ENCODE results near the gene VILL.
"Not testable (repeated sequence)": the region's sequence is repeated elsewhere in the genome, so short reads cannot be mapped to it uniquely, and the experiment has no call there.

The VILL gene

DNA sequence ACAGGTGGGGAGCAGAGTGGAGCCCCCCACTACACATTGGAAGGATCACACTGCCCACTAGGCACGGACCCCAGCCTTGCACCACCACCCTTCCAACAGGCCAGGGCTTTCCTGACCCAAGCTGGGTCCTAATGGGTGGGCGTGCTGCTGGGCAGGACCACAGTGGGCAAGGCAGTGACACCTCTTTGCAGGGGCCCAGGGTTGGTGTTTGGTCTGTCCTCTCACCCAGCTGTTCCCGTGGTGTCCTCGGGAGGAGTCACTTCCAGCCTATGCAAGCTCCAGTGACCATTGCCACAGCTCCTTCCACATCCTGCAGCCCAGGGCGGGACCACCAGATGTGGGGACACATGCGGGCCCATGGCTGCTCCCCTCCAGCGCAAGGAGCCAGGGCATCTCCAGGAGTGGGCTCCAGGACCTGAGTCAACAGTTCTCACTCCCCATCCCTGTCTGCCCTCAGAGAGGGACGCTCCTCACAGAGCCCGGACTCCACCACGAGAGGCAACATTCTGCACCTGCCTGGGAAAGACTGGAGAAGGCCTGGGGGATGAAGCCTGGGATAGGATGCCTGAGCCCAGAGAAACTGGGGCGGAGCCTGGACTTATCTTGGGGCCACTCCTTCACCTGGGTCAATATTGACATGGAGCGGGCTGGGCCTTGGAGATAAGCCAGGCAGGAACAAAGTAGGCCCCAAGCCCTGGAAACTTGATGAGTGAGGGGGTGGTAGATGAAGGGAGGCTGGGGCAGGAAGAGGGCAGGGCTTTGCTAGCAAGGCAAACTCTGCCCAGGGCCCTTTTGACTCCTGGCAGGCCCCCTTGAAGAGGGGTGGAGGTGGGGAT lies 3.9 kb upstream of the VILL start:
- DNase-seq (ENCODE audit: low spot score), result peak; percentile 69

DNA sequence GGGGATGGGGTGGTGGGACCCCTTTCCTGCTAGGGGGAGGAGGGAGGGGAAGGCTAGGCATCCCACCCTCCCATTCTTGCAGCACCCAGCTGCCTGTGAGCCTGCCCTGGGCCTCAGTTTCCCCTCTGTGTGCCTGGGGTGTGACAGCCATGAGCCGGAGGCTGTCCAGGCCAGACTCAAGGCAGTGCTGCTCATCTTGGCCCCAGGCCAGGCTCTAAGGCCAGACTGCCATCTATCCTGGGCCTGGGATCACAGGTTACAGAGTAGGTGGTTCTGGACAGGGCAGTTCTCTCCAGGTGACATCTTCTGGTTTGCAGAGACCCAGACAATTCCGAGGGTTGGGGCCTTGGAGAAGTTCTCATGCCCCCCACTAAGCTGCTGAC lies 3.3 kb upstream of the VILL start:
- no peak for DNase-seq (ENCODE audit: low spot score)

DNA sequence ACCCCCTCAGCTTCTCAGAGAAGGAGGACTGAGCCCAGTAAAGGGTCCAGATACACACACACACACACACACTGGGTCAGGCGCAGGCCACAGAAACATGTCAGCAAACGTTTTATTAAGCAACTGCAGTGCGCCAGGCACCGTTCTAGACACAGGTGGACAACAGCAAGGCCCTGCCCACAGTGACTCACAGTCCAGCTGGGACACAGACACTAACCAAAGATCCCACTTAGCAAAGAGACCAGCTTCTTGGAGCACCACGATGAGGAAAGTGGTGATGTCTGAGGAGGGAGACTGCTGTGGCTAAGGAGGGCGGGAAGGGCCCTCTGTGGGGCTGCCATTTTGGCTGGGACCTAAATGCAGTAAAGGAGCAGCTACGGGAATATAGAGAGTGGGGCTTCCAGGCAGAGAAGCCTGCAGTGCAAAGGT lies 2.8 kb upstream of the VILL start:
- no peak for DNase-seq (ENCODE audit: low spot score)

DNA sequence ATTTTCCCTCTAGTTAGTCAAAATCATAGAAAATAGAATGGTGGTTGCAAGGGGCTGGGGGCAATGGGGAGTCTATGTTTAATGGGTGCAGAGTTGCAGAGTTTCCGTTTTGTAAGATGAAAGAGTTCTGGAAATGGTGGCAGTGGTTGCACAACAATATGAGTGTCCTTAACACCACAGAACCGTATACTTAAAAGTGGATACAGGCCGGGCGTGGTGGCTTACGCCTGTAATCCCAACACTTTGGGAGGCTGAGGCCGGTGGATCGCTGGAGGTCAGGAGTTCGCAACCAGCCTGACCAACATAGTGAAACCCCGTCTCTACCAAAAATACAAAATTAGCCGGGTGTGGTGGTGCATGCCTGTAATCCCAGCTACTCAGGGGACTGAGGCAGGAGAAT lies 2.2 kb upstream of the VILL start:
- not testable (repeated sequence) for DNase-seq (ENCODE audit: low spot score)

DNA sequence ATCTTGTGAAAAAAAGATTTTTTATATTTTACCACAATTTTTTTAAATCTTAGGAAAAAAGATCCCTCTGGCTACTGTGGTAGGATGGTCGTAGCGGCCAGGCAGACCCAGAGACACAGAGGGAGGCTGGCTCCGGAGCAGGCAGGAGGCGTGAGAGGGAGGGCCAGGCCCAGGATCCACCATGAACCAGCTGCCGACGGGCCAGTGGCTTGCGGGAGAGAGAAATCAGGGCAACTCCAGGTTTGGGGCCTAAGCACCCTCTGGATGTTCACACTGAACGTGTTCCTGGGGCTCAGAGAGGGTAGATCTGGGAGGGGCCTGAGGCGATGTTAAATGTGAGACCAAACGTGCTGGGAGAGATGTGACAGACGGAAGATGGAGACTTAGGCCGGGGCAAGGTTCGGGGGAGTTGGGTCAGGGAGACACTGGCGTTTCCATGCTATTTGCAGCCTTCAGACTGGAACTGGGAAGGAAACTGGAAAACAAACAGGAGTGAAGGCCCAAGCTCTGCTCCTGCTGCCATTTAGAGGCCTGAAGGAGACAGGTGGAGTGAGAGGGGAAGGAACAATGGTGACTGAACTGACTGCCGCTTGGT lies 1.6 kb upstream of the VILL start:
- no peak for DNase-seq (ENCODE audit: low spot score)

DNA sequence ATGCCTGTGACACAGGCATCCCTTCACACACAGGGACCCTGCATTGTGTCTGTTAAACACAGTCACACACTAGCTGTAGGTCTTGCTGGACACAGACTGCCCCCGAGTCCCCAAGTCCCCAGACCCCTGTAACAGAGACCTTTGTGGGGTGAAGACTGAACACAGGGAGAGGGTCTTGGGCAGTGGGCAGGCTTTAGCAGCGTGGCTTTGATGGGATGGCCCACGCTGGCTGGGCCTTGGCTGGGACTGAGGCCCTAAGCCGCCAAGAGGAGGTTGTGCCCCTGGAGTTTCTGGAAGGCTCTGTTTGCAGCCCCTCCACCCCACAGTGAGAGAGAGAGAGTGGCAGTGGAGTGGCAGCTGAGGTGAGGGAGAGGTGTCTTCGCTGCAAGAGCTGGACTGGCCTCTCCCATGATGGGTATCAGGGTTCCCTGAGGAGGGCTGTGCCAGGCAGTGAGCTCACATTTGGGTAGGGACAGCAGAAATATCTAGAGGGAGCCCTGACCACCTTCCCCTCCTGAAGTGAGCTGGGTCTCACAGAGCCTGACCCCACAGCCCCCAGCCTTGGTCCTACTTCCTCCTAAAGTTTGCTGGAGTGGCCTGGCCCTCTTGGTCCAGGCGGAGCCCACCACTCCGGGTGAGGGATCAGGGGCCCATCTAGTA lies 635 bp upstream of the VILL start:
- no peak for DNase-seq (ENCODE audit: low spot score)

DNA sequence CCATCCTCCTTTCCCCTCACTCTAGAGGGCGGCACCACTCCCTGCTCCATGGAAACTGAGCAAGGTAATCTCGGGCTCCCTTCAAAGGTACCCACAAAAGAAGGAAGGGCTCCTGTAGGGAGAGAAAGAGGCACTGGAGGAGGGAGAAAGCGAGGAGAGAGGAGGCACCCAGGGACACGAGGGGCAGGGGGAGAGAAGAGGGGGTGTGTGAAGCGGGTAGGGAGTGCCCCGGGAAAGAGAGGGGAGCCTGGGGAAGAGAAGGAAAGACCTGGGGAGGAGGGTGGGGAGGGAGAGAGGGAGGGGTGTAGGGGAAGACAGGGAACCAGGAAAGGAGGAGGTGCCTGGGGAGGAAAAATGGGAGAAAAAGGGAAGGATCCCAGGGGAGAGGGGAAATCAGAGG lies 523 bp downstream of the VILL start:
- no peak for DNase-seq (ENCODE audit: low spot score)

DNA sequence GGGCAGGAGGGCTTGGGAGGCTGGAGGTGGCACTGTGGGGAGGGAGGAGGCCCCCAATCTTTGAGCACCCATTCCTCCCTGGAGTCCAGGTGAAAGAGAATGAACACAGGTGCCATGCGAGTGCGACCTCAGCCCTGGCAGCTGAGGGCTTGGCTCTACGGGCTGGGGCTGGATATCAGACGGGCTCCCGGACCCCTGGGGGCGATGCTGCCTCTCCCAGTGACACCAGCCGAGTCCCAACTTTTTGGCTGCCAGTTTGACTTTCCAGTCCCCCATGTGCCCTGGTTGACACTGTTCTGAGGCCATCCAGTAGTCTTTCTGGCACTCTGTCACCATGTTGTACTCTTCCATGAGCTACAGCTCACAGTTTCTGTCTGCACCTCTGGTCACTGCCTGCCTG lies 1.2 kb downstream of the VILL start:
- no peak for DNase-seq (ENCODE audit: low spot score)

DNA sequence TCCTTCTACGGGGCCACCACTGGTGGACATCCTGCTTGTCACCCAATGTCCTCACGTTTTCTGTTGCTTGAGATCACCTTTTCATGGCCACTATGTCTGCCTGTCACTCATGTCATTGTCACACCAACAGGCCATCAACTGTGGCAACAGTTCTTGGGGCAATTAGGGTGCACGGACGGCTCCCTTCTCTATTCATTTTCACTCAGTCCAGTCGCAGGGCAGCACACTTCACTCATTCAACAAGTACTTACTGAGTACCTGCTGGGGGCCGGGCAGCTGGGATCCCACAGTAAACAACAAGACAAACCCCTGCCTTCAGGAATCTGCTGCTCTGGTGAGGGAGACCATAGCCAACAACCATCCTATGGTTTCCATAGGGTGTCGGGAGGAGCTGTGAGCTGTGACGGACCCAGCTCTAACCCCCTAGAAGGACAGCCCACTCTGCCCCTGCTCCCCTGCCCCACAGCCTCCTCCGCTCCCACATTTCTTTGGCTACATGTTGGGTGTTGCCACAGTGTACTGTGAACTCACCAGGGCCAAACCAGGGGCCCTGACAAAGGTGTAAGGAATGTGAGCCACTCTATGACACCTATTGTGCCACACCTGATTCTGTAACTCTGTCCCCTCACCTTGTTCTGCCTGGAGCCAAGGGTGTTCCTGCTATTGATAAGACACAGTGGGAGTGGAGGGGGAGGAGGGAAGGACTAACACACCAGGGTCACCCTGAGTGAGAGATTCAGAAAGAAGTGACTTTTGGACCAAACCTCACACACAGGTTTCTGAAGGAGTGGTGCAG lies 1.9 kb downstream of the VILL start:
- DNase-seq (ENCODE audit: low spot score), result peak; percentile 71

DNA sequence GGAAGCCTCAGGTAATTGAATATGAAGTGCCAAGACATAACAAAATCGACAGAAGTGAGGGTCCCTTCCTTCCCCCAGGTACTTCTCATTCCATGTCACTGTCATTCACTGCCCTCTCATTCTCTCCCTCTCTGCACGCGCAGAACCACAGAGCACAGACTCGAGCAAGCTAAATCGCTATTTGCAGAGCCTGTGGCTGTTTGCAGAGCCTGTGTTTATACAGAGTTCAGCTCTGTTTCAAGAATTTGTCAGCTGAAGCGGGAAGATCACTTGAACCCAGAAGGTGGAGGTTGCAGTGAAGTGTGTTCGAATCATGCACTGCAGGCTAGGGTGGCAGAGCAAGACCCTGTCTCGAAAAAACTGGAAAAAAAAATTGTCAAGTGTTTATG lies 2.5 kb downstream of the VILL start:
- DNase-seq (ENCODE audit: low spot score), result no peak

DNA sequence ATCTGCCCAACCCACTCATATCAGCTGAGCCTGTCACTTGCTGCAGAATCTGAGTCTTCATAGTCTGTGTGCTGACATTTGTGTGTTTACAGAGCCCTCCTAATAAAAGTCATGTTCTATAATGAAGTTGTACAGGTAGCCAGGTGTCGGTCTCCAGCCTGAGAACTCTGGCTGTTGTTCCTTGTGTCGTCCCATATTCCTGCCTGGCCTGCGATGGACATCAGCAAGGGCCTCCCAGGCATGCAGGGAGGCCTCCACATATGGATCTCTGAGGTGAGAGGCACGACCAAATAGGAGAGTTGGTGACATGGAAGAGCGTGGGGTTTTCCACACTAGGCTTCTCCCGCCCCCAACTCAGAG lies 2.9 kb downstream of the VILL start:
- DNase-seq (ENCODE audit: low spot score), result no peak

DNA sequence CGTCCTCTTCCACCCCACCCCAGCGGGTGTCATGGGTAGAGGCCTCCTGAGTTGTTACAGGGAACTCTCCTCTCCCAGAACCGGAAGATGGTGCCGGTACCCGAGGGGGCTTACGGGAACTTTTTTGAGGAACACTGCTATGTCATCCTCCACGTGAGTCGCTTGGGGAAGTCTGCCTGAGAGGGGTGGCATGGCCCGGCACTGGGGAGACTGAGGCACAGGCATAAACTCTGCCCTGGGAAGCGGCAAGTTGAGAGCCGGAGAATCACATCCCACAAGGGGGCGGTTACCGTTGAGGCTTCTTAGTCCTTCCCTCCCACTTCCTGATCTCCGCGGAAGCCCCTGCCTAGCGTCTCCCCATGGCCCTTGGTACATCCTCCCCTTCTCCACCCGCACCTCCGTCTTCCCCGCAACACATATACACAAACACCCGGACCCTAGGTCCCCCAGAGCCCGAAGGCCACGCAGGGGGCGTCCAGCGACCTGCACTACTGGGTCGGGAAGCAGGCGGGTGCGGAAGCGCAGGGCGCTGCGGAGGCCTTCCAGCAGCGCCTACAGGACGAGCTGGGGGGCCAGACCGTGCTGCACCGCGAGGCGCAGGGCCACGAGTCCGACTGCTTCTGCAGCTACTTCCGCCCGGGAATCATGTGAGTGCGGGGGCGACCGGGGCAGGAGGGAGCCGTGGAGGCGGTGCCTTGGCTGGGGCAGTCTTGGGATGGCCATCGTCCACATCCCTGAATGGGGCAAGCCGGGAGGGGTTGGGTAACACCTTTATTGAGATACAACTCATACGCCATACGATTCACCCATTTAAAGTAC lies 3.4 kb downstream of the VILL start:
- no peak for DNase-seq (ENCODE audit: low spot score)

DNA sequence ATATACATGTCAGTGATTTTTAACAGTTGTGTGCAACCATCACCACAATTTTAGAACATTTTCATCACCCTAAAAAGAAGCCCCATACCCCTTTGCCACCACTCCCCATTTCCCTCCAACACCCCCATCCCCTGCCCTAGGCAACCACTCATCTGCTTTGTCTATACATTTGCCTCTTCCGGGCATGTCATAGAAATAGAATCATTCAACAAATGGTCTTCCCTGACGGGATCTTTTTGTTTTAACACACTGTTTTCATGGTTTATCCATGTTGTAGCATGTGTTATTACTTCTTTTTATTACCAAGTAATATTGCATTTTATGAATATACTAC lies 4.0 kb downstream of the VILL start:
- DNase-seq (ENCODE audit: low spot score), result no peak

DNA sequence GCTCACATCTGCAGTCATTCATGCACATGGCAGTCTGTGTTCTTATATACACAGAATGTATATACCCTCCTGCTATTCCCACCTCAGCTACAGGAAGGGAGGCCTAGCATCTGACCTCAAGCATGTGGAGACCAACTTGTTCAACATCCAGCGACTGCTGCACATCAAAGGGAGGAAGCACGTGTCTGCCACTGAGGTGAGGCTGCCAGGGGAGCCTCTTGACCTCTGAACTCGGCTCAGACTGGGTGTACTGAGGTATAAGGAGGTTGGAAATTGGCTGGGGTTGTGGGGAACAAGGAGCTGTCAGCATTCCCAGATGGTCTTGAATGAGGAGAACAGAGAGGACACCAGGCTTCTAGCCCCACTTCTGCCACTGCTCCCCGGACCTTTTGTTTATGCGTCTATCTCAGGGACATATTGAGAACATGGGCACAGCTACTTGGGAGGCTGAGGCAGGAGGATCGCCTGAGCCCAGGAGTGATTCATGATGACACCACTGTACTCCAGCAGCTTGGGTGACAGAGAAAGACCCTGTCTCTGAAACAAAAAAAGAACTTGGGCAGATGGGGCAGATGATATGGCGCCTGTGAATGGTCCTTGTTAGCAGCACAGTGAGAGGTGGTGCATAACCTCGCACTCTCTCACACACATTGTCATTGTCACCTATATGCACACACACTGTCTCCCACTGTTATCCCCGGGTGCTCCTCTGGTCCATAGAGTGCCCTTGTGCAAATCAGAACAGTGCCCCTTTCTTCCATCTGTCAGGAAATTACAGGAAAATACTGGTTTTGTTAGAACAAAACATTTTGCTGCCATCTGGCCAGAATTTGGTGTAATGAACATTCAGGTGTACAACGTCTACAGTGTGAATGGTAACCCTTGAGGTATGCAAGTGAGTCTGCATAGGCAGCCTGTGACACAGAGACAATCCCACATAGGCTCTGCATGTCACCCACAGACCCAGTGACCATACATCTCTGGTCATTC lies 5.4 kb downstream of the VILL start:
- DNase-seq (ENCODE audit: low spot score), result no peak

DNA sequence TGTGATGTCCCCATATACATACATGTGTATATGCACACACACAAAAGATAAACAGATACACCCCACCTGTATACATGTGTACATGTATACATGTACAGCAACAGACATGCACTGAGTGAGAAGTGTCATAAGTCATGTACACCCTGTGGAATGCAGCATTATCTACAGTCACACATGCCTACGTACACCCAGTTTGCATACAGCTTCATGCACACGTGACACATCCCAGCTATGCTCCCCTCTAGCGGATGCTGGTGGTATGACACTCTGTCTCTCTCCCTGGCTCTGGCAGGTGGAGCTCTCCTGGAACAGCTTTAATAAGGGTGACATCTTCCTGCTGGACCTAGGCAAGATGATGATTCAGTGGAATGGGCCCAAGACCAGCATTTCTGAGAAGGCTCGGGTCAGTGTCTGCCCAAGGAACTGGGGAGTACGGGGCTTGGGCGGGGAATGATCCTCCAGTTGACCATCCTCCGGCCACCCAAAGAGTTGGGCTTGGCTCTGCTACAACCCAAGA lies 6.3 kb downstream of the VILL start:
- peak; percentile 84 for DNase-seq (ENCODE audit: low spot score)

DNA sequence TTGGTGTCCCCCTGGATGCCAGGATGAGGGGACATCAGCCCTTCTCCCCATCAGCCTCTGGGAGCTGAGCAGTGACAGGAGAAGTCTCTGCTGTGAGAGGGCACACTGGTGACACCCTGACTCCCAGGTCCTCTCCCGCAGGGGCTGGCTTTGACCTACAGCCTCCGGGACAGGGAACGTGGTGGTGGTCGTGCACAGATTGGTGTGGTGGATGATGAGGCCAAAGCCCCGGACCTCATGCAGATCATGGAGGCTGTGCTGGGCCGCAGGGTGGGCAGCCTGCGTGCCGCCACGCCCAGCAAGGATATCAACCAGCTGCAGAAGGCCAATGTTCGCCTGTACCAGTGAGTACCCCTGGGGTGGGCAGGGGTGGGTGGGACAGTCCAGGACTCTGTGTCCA lies 6.8 kb downstream of the VILL start:
- DNase-seq (ENCODE audit: low spot score), result no peak

DNA sequence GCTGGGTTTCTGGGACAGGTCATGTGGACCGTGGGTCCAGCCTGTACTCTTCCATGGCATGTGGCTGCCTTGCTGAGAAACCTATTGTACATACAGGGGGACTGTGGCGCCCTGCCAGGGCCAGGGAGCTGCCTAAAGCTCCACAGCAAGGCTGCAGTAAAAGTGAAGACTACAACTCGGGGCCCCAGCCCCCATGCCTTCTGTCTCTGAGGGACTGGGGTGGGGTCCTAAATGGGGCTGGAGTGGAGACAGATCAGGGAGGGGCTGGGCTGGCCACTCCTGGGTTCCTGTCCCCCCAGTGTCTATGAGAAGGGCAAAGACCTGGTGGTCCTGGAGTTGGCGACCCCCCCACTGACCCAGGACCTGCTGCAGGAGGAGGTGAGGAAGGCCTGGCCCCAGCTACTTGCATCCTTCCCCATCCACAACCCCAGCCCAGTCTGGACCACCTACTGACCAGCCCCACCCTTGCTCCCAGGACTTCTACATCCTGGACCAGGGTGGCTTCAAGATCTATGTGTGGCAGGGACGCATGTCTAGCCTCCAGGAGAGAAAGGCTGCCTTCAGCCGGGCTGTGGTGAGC lies 7.3 kb downstream of the VILL start:
- no peak for DNase-seq (ENCODE audit: low spot score)

DNA sequence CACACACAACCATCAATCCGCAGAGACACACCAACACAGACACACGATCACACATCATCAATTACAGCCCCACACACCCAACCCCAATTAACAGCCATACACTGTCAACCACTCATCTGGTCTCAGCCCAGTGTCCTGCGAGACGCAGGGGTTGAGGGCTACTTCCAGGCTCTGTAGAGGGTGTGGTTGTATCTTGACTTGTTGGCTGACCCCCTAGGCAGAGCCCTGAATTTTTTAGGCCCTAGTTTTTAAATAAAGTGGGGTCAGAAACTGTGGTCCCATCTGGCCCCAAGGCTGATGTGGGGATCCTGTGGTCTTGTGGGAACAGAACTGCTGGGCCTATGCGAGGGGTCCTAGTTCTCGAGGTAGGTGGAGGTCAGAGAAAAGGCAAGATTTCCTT lies 9.2 kb downstream of the VILL start:
- no peak for DNase-seq (ENCODE audit: low spot score)

DNA sequence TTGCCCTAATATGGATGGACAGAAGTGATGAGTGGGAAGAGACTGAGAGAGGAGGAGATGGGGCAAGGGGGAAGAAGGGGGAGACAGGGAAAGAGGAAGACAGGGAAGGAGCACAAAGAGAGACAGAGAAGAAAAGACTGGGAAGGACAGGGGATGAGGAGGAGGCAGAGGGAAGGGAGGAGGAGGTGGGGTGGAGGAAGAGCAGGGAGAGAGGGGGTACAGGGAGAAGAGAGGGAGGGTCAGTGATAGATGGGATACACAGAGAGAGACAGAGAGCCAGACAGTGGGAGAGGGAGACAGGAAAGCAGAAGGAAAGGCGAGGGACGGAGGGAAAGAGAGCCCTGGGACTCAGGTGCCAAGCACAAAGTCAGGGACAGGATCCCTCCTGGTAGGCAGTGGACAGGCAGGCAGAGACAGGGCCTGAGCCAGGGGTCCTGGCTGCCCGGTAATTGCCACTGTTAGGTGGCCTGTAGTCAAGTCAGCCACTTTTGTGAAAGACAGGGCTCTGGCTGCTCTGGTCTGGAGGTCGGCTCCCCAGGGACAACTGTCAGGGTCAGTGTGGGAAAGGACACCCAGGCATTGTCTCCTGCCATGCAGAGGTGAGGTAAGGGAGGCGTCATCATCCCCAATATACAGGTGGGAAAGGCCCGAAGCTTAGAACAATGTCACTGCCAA lies 9.8 kb downstream of the VILL start:
- no peak for DNase-seq (ENCODE audit: low spot score)
